GM19238 (cell line): ENCODE results near the gene TDRD9.
A peak's percentile ranks its signal among the peaks of the same experiment; 100 is the strongest.

ENCODE experiments used
- DNase-seq: peaks from one replicate; pipeline ENCODE4 v3.0.0; 2011; ENCODE audit warnings: low spot score; ENCODE audit not compliant: insufficient read length

TDRD9 gene

DNA sequence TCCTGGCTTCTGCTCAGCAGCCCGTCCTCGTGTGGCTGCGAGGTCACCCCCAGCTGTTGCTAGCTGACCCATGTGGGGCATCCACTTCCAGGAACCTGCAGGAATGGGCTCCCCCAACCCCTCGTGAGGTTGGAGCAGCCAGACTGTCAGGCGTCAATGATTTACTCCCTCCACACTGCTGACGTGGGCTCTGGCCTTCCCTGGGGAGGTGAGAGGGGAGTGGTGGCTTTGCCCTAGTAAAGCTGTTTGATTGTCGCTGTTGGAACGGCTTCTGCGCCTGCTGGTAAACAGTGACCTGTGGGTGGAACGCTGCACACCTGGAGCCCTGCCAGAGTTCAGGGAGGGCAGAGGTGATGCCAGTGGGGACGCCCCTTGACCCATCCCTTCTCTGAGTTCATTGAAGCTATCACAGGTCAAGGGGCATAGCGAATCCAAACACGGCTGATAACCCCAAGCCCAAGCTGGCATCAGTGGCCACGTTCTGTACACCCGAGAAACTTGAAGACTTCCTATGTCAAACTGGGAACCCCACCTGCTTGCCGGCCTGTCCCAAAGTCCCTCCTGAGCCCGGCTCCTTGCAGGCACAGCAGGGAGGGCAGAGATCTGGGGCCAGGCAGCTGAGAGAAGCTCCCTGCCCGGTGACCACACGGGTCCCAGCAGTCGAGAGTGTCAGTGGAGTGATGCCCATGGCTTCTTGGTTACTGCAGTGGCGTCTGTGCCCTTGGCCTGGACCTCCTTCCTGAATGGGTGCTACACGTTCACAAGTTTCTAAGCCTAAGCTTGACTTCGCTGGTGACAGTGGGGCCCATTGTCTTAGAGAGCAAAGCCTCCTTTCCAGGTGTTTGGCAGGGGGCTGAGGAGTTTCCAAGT is 160.0 kb downstream of the TDRD9 start:
- DNase-seq: no peak

- DNase-seq: no peak
These were observed 162.0 kb downstream of the TDRD9 start for GRCh38 chr14:104090071-104090748.

GRCh38 chr14:104091061-104091926 is 163.0 kb downstream of the TDRD9 start:
- DNase-seq: no peak

DNA sequence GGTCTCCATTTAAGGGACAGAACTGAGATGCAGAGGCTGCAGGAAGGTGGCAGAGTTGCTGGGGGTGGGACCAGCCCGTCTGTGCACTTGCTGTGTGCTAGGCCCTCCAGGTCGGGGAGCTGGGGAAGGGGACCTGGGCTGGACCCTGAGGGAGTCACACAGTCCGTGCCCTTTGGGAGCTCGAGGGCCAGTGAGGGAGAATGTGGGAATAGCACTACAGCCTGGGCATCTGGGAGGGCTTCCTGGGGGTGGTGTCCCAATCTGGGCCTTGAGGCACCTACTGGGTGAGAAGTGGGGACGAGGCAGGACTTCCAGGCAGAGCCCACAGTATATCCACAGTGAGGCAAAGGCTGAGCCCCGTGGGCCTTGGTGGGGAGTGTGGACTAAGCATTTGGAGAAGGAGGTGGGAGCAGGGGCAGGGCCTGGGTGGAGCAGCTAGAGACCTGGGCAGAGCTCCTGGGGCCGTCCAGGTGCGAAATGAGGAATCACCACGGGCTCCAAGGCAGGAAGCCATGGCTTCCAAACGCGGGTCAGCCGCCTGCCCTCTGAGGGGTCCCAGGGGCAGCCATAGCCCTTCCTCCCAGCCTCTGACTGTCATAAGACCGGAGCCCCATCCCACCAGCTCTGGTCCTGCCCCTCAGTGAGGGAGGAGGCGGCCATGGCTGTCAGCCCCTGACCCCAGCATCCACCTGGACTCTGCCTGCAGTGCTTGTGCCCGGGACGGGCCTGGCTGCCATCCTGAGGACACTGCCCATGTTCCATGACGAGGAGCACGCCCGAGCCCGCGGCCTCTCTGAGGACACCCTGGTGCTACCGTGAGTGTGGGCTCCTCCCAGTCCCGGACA is 163.9 kb downstream of the TDRD9 start:
- DNase-seq: no peak

GRCh38 chr14:104092931-104093365 is 164.7 kb downstream of the TDRD9 start:
- DNase-seq: no peak

GRCh38 chr14:104093366-104094055 is 165.3 kb downstream of the TDRD9 start:
- no peak for DNase-seq

GRCh38 chr14:104094056-104094708 is 165.9 kb downstream of the TDRD9 start:
- no peak for DNase-seq

DNA sequence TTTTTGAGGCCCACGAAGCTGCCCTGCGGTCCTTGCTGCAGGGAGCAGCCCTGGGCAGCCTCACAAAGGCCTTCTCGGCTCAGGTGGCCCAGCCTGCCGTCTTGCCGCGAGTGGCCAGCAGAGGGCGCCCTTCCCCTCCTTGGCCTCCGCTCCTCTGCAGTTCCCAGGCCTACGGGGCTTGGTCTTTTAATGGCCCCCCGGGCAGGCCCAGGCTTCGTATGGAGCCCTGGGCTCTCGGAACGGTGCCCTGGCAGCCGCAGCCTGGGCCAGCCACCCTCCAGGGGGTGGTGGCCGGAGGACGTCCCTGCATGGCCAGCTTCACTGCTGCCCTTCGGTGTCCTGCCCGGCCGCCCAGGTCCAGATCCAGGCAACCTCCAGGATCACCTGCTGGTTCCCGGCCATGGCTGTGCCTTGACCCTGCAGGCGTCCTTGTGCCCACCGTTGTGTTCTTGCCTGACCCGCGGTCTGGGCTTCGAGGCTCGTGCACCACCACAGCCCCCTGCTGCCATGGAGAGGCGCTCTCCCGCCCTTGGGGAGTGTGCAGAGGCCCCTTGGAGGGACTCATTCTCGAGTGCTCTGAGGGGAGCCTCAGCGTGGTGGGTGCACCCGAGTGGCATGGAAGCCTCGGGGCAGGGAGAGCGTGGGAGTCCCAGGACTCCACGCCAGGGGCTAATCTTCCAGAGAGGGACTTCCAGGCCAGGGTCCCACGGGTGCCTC is 166.6 kb downstream of the TDRD9 start:
- peak; percentile 68 for DNase-seq

DNA sequence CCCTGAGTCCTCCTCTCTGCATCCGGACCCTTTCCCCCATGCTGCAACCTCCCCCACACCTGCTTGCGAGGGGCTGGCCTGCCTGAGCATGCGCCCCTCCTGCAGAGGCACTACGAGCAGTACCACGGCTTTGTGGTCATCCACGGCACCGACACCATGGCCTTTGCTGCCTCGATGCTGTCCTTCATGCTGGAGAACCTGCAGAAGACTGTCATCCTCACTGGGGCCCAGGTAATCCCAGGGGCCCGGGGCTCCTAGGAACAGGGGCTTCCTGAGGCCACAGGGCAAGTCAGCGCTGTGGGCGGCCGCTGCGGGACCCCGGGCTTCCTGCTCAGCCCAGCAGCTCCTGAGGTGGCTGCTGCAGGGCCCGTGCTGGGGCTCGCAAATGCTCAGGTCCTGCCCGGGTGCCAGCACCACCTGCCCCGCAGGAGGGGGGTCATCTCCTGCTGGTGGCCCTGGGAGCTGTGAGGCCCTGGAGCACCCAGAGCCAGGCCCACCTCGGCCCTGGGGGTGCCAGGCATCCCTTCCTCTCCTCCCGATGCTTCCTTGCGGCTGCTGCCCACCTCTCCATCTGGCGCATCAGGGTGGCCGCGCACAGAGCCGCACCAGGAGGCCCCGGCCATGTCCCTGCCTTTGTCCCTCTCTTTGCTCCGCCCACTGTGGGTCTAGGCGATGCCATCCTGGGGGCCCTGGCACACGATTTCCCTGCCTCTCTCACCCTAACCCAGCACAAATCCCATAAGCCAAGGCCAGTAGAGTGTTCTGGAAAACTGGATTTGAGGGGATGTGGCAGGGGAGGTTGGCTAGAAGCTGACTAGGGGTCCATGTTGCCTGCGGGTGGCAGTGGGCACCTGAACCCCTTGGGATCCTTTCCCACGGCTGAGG is 167.4 kb downstream of the TDRD9 start:
- no peak for DNase-seq

- DNase-seq: no peak
These were observed 168.1 kb downstream of the TDRD9 start for GRCh38 chr14:104096318-104096717.

DNA sequence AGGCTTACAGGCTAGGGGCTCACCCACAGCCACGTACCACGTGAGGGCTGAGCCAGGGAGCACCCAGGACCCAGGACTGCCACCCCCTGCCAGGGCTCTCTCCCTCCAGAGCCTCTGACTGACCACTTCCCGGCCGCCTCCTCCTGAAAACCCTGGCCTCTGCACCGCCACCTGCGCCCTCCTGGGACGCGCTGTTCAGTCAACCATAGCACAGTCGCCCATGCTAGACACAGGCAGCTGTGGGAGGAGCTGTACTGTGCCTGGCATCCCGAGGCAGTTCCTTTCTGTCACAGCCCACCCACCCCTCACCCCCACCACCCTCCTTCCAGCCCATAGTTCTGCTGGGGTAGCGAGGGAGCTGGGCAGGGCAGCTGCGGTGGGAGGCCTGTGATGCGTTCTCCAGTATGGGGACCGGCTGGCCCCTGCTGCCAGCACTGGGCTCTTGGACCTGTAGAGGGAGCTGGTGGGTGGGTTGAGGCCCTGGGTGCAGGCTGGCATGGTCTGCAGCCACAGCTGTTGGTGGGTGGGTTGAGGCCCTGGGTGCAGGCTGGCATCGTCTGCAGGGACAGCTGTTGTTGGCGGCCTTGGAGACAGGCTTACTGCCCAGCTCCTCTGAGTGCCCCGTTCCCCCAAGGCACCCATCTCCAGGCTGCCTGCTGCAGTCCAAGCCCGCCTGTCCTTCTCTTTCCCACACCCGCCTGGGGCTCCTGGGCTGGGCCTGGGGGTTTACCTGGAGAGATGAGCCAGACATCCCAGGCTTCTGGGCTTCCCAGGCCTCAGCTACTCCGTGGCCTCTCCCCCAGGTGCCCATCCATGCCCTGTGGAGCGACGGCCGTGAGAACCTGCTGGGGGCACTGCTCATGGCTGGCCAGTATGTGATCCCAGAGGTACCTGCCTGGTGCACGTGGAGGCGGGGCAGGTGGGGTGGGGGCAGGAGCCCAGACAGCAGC is 168.8 kb downstream of the TDRD9 start:
- no peak for DNase-seq

DNA sequence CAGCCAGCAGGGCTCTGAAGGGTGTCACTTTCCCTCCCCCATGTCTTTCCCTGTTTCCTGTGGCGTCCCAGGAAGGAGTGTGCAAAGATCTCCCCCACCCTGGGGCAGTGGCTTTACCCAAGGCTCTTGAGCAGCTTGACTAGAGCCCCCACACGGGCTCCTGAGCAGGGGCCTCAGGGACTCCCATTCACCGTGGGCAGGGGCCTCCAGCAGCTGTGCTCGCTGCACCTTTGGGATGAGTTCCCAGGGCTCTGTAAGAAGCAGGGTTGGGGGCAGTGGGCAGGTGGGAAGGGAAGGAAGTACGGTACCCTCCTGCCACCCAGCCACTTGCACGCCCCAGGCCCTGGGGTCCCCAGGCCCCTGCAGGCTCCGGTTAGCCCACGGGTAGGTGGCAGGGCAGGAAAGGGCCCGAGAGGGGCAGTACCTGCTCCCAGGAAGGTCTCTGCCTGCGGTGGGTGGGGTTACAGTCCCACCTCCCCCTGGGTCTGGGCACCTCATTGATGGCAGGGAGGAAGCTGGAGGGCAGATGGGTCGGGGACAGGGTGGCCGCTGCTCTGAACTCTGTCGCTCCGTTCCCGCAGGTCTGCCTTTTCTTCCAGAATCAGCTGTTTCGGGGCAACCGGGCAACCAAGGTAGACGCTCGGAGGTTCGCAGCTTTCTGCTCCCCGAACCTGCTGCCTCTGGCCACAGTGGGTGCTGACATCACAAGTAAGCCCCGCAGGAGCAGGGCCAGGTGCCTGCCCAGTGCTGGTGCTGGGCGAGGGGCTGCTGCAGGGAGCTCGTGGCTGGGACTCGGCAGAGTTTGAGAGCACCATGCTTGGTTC is 170.2 kb downstream of the TDRD9 start:
- DNase-seq: no peak

DNA sequence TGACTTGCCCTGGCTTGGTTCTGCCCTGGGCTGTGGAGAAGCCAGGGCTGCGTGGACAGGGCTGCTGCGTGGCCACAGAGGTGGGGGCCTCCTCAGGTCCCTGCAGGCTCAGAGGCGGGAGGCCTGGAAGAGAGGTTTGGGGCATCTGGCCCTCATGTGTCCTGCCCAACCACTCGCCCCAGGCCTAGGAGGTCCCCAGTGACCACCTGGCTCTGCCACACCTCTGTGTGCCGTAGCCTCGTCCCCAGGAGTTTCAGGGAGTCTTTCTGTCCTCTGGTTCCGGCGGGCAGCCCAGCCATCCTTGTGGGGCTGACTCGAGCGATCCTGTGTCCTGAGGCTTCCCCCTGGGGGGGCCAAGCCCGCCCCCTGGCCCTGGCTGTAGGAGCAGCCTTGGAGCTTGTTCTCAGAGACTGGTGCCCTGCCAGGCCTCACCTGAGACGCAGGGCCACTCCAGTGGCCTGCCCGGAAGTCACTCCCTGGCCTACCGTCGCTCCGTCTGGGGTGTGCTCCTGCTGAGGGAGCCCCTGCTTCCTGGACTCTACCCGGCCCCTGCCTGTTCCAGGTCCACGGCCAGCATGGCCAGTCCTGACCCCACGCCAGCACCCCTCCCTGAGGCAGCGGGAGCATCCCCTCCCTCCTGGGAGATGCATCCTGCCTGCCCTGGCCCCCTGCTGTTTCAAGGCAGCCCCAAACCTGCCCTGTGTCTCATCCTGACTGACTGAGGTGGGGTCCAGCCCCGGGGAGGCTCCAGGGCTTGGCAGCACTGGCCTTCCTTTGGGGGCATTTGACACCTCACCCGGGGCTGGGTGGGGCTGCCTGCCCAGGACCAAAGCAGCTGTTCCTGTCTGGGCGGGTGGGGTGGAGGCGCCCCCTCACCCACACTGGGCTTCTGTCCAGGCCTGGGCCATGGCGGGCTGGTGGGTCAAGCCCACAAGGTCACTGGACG is 171.1 kb downstream of the TDRD9 start:
- no peak for DNase-seq

GRCh38 chr14:104100171-104101085 is 172.2 kb downstream of the TDRD9 start:
- DNase-seq: no peak
